Muscle of leg (tissue), 11 donors: ENCODE data around the gene PEF1. TPM values are rescaled to one million over a fixed set of nuclear protein-coding genes. Genes with fewer than 3 reads are reported as not detected.

Experiments used
- DNase-seq: peaks from one replicate; pipeline ENCODE4 v3.0.0; 2013
- H3K27ac ChIP-seq: one replicate; pipeline ENCODE4 v1.5.1; 2013; ENCODE audit warnings: mild to moderate bottlenecking, low read length, control low read depth
- H3K27me3 ChIP-seq: one replicate; pipeline ENCODE4 v1.6.1; 2013; ENCODE audit warnings: low read length; ENCODE audit not compliant: control insufficient read depth, insufficient read depth
- H3K36me3 ChIP-seq: one replicate; pipeline ENCODE4 v1.6.1; 2013; ENCODE audit warnings: low read length; ENCODE audit not compliant: control insufficient read depth, insufficient read depth
- H3K4me1 ChIP-seq: one replicate; pipeline ENCODE4 v1.6.1; 2013; ENCODE audit warnings: low read length; ENCODE audit not compliant: control insufficient read depth, insufficient read depth
- H3K4me3 ChIP-seq: one replicate; pipeline ENCODE4 v1.5.1; 2013; ENCODE audit warnings: low read length, control low read depth
- H3K9me3 ChIP-seq: replicated peaks from 2 replicates; pipeline ENCODE4 v1.6.1; 2013; ENCODE audit warnings: low read depth, low read length; ENCODE audit not compliant: control insufficient read depth
- WGBS: methylation state at CpG from one replicate; pipeline ENCODE4 v1.1.5; 2013; ENCODE audit warnings: missing lambda C conversion rate; ENCODE audit not compliant: insufficient coverage; 5-methylcytosine and 5-hydroxymethylcytosine counted together
- polyA plus RNA-seq, 8 donors: library from polyadenylated mRNA; unstranded; fragments of 120-200 nt; gene quantifications; one replicate each; pipeline versions ENCODE4 v1.2.1 to v1.2.3, GENCODE V29; 2013; ENCODE audit warnings: inconsistent platforms in 1 of 8, low replicate concordance in 1 of 8; ENCODE audit not compliant: insufficient read length in 8 of 8, insufficient read depth in 1 of 8
- total RNA-seq: library from RNA; stranded (reverse); fragments of 120-200 nt; gene quantifications from one replicate; pipeline ENCODE4 v1.2.4, GENCODE V29; 2013

The PEF1 gene
- total and polyA plus RNA-seq, 9 donors, result 34.2 to 46.6 (median 42.2) TPM

DNA sequence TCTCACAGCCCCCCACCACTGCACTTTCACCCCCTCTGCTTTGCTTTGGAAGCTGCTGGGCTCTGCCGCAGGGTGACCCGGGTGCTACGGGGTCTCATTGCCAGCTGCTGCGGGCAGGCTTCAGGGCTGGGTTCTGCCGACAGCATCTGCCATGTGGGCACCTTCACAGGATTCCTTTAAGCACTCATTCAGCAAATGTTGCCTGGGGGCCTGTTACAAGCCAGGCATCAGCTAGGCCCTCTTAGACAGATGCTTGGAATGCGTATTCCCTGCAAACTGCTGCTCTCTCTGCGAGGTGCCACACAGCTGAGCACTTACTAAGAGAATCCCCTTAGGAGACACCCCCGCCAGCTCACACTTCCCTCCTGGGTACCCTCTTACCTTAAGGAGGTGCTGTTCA, 29.9 kb upstream of the PEF1 start:
- peaks cover 26% of the 10 kb centered on the region for H3K36me3 ChIP-seq
- H3K9me3 ChIP-seq, result no peaks in the 10 kb centered on the region
- no peak overlapping the region for H3K4me3 ChIP-seq
- H3K27ac ChIP-seq, result peak overlapping the region; percentile 60
- H3K27me3 ChIP-seq, result peaks cover 2% of the 10 kb centered on the region
- peak; percentile 58 for DNase-seq
- 80% methylated on average over 7 of the region's 8 CpGs for WGBS
- peaks cover 64% of the 10 kb centered on the region for H3K4me1 ChIP-seq

DNA sequence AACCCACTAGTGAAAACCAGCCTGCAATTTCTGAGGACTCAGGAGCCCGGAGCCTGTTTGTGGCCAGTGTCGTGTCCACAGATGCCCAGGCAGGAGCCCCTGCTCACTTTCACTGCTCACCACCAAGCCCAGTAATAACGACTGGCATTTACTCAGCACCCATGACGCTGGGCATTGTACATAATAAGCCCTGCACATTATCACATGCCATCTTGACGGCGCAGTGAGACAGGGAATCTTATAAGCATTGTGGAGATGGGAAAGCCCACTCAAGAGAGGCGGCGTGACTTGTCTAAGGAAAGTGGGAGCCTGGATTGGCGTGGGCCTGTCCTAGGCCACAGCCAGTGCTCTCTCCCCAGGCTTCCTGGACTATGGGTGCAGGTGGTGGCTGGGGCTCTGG, 28.8 kb upstream of the PEF1 start:
- Histone ChIP-seq H3K4me1 (peaks cover 76% of the 10 kb centered on the region), H3K36me3 (peaks cover 22% of the 10 kb centered on the region), H3K27ac (peak overlapping the region; percentile 60), H3K27me3 (peaks cover 2% of the 10 kb centered on the region), H3K9me3 (no peaks in the 10 kb centered on the region), H3K4me3 (no peak overlapping the region)
- 83% methylated on average over 4 of the region's 9 CpGs for WGBS
- DNase-seq, result no peak

DNA sequence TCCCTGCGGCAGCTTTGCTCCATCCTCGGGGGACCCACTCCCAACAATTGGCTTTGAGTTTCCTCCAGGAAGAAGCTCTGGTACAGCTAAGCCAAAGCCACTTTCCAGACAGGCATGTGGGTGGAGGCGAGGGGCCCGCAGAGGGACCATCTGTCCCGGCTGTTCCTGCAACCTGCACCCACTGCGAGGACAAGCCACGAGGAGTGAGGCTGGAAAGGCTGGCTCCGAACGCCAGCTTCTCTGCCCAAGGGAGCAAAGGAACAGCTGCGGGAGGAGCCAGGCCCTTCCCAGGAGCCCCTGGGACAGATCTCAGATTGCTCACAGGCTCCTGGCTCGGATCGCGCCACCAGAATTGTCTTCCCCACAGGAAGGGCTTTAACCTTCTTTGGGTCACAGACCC, 28.3 kb upstream of the PEF1 start:
- H3K27ac ChIP-seq, result peak overlapping the region; percentile 60

DNA sequence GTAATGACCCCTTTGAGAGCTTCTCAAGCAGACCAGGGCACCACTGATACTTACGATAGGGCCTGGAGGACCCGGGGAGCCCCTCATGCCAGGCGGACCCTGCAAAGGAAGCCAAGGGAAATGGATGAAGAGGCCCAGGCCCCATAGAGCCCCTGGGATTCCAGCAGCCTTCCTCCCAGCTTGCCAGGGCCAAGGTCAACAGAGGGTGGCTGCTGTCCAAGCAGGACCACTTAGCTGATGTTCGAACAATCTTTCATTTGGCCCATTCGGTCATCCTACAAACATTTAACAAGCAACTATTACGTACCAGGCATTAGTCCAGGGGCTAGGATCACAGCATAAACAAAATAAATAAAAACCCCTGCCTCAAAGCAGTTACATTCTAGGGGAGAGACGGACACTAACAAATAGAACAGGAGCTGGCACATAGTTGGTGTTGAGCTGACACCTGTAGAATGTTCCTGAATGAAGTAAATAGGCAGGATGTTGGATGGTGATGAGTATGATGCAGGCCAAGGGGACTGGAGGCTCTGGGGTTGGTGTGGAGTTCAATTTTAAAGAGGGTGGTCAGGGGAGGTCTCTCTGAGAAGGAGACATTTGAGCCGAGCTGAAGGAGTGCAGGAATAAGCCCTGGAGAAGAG, 27.0 kb upstream of the PEF1 start:
- H3K4me1 ChIP-seq, result peaks cover 93% of the 10 kb centered on the region
- peak overlapping the region; percentile 60 for H3K27ac ChIP-seq
- no peaks in the 10 kb centered on the region for H3K27me3 ChIP-seq
- H3K36me3 ChIP-seq, result peaks cover 30% of the 10 kb centered on the region
- DNase-seq, result peak; percentile 48
- H3K4me3 ChIP-seq, result no peak overlapping the region
- H3K9me3 ChIP-seq, result no peaks in the 10 kb centered on the region
- 61% methylated on average over 7 of the region's 8 CpGs for WGBS

More for the DNA sequence above, 28.3 kb upstream of the PEF1 start:
- H3K4me1 ChIP-seq, result peaks cover 80% of the 10 kb centered on the region
- peak; percentile 82 for DNase-seq
- H3K36me3 ChIP-seq, result peaks cover 20% of the 10 kb centered on the region
- H3K27me3 ChIP-seq, result peaks cover 2% of the 10 kb centered on the region
- no peak overlapping the region for H3K4me3 ChIP-seq
- WGBS, result 7% methylated on average over 9 of the region's 13 CpGs
- no peaks in the 10 kb centered on the region for H3K9me3 ChIP-seq

DNA sequence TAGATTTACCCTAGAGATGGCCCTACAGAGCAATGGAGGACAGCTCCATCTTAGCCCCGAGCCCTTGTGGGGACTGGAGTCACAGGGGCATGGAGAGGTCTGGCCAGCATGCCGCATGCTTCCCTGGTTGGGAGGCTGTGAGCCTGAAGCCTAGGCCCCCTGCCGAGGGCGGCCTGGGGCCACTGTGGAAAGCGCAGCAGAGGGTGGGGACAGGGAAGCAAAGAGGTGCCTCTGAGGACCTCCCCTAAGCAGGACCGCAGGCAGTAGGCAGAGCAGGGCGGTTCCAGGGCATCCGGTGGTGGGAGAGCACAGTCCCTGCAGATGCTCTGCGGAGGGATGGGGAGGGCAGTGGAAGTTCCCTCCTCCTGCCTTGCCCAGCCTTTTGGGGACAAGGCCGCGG, 26.5 kb upstream of the PEF1 start:
- no peak for DNase-seq
- Histone ChIP-seq H3K4me1 (peaks cover 99% of the 10 kb centered on the region), H3K4me3 (no peak overlapping the region), H3K9me3 (no peaks in the 10 kb centered on the region), H3K27me3 (no peaks in the 10 kb centered on the region), H3K27ac (peak overlapping the region; percentile 79), H3K36me3 (peaks cover 31% of the 10 kb centered on the region)
- 74% methylated on average over 9 of the region's 11 CpGs for WGBS

DNA sequence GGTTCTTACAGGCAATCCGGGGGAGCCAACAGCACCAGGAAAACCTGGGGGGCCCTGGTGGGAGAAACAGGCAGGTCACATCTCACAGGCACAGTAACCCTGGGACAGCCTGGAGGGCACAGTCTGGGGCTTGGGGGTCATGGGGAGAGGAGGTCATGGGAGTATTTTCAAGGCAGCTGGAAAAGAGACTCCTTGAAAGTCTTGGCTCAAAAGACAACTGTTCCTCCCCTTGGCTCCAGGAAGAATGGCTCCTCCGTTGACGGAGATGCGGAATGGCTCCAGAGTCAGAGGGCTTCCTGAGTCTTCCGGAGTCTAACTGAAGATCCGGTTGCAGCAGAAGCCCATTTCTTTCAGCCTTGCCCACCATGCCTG, 25.9 kb upstream of the PEF1 start:
- WGBS, result 37% methylated on average over 6 of the region's 6 CpGs
- peak; percentile 84 for DNase-seq

DNA sequence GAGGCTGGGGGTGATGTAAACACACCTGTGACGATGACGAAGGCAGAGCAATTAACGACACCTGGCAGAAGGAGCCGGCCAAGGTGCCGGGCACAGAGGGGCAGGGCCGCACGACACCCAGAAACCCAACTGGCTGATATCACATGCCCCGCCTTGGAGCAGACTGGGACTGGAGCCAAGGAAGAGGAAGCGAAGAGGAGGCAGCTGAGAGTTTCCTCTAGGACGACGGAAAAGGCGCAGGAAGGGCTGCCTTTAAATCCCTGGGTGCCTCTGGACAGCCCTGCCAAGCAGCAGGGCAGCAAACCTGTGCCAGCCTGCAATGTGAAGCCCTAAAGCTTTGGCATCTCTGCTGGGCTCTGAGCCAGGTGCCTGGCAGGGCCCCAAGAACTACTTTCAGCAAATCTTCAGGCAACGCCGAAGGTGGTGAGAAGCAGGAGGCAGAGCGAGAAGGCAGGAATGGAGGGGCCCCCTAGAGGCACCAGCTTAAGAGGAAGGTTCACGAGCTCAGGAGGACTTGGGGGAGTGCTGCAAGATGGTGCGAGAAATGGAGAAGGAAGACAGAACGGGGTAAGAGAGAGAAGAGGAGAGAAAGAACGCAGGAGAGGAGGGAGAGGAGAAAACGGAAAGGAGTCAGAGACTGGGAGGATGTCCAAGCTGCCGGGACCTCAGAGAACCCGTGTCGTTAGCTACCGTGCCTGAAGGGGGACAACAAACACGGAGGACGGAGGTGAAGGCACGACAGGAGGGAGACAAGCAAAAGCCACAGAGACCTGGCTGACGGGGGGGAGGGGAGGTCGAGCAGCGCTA, 25.3 kb upstream of the PEF1 start:
- WGBS, result 10% methylated on average over 27 of the region's 30 CpGs
- H3K27ac ChIP-seq, result peak overlapping the region; percentile 79
- no peaks in the 10 kb centered on the region for H3K9me3 ChIP-seq
- peak overlapping the region; percentile 24 for H3K4me3 ChIP-seq
- H3K36me3 ChIP-seq, result peaks cover 37% of the 10 kb centered on the region
- peak; percentile 87 for DNase-seq
- H3K27me3 ChIP-seq, result no peaks in the 10 kb centered on the region
- H3K4me1 ChIP-seq, result peaks cover 100% of the 10 kb centered on the region

More for the DNA sequence above, 25.9 kb upstream of the PEF1 start:
- Histone ChIP-seq H3K9me3 (no peaks in the 10 kb centered on the region), H3K27ac (peak overlapping the region; percentile 79), H3K36me3 (peaks cover 32% of the 10 kb centered on the region), H3K4me3 (peak overlapping the region; percentile 24), H3K4me1 (peaks cover 100% of the 10 kb centered on the region), H3K27me3 (no peaks in the 10 kb centered on the region)

DNA sequence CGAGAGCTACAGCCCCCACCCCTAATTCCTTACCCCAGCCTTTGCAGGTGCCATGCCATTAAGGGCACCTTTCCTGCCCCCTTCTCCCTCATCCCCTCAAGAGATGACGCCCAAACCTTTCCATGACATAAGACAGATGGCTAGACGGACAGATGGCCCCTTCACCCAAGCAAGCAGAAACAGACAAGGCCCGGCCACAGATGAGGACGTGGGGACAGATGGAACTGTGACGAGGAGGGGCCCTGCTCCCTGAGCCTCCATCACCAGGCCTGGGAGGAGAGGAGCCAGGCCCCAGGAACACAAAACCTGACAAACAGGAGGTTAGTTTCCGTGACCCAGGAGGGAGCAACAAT, 24.7 kb upstream of the PEF1 start:
- Histone ChIP-seq H3K36me3 (peaks cover 42% of the 10 kb centered on the region), H3K27ac (peak overlapping the region; percentile 79), H3K4me3 (no peak overlapping the region), H3K27me3 (no peaks in the 10 kb centered on the region), H3K4me1 (peaks cover 100% of the 10 kb centered on the region), H3K9me3 (no peaks in the 10 kb centered on the region)
- peak; percentile 42 for DNase-seq
- 50% methylated on average over 4 of the region's 7 CpGs for WGBS

DNA sequence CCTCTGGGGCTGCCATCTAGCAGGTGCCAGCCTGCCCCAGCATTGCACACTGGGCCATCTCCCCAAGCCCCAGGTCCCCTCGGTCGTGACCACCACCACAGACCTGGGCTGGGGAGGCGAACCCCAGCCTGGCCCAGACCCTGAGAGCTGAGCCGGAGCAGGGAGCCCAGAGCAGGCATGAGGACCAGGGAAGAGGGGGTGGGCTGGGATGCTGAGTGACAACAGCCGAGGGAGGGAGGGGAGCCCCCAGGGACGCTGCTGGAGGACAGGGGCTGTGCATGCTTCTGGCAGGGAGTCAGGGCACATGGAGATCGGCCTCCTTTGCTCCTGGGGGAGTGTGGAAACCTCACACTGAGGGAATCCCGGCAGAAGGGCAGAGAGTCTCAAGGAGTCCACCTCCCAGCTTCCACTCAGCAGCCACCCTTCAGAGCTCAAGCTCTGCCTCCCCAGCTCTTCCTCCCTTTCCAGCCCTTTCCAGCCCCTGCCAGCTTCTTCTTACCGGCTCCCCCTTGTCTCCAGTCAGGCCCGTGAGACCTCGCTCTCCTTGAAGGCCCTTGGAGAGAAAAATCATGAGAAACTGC, 23.7 kb upstream of the PEF1 start:
- no peaks in the 10 kb centered on the region for H3K9me3 ChIP-seq
- 62% methylated on average over 9 of the region's 11 CpGs for WGBS
- peaks cover 94% of the 10 kb centered on the region for H3K4me1 ChIP-seq
- H3K27ac ChIP-seq, result peak overlapping the region; percentile 20
- no peaks in the 10 kb centered on the region for H3K27me3 ChIP-seq
- DNase-seq, result no peak
- H3K36me3 ChIP-seq, result peaks cover 42% of the 10 kb centered on the region
- H3K4me3 ChIP-seq, result no peak overlapping the region

DNA sequence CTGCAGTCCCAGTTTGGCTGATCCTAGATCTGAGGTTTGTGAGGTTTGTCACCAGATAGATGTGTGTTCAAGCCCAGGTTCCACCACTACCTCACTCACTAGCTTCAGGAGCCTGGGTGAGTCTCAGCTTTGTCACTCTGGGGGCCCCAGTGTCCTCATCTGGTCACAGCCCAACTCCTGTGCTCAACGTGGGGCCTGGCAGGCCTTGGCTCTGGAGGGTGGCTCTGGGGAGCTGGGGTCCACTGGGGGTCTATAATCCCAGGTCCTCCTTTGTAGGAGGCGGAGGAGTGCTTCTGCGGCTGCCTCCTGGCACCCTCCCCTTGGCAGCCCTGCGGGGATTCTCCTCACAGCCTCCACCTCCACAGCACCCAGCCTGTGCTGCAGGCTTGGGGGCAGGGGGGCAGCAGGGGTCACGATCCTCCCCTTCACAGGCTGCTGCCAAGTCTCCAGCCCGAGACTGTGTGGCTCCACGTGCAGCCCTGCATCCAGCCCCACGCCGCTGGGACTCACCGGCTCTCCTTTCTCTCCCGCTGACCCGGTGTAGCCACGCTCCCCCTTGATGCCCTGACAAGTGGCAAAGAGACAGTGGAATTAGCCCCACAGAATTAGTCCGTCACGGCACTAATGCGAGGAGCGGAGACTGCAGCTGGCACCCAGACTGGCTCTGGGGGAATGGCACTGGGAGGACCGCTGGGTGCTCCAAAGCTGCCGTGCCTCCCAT, 22.5 kb upstream of the PEF1 start:
- H3K27me3 ChIP-seq, result no peaks in the 10 kb centered on the region
- 67% methylated on average over 13 of the region's 19 CpGs for WGBS
- no peak for DNase-seq
- peaks cover 43% of the 10 kb centered on the region for H3K36me3 ChIP-seq
- no peaks in the 10 kb centered on the region for H3K9me3 ChIP-seq
- no peak overlapping the region for H3K4me3 ChIP-seq
- peak overlapping the region; percentile 80 for H3K27ac ChIP-seq
- H3K4me1 ChIP-seq, result peaks cover 82% of the 10 kb centered on the region
